PC-9 (cell line): Measurements from ENCODE around the gene ELMO1.

ENCODE experiments used
- CTCF ChIP-seq: fragments of 200-600 bp; sonication (generic); conservative IDR thresholded peaks from 2 replicates; pipeline ENCODE4 v1.6.1; 2017; ENCODE audit warnings: mixed run types, antibody characterized with exemption, mild to moderate bottlenecking, moderate library complexity
- EZH2 ChIP-seq: fragments of 200-600 bp; sonication (generic); IDR thresholded peaks from 2 replicates; pipeline ENCODE4 v1.8.0; 2017; ENCODE audit warnings: antibody characterized with exemption, low read depth

- no peak for TF ChIP-seq EZH2
- no peak for TF ChIP-seq CTCF
These were observed 572.9 kb downstream of the ELMO1 start for GRCh38 chr7:36875794-36876193.
